ENCODE measurements around the gene USHBP1.

- TF ChIP-seq CTCF (IDR thresholded peaks at IDR 0.05) = no peak
- TF ChIP-seq POLR2A (IDR thresholded peaks at IDR 0.05) = peak; percentile 80
- TF ChIP-seq EP300 (IDR thresholded peaks at IDR 0.05; ENCODE audit: low read depth) = no peak
- peak; percentile 72 to 85 (median 83) for TF ChIP-seq POLR2AphosphoS5 (IDR thresholded peaks at IDR 0.05)
Observed at GRCh38 chr19:17215127-17215971, 49.2 kb downstream of the USHBP1 start, which contains the start of gene USE1.

Measured in transverse colon (tissue), 4 donors.